Measurements from ENCODE around the gene PTBP1.
"Not testable (repeated sequence)": the region's sequence is repeated elsewhere in the genome, so short reads cannot be mapped to it uniquely, and the experiment has no call there.

The PTBP1 gene

DNA sequence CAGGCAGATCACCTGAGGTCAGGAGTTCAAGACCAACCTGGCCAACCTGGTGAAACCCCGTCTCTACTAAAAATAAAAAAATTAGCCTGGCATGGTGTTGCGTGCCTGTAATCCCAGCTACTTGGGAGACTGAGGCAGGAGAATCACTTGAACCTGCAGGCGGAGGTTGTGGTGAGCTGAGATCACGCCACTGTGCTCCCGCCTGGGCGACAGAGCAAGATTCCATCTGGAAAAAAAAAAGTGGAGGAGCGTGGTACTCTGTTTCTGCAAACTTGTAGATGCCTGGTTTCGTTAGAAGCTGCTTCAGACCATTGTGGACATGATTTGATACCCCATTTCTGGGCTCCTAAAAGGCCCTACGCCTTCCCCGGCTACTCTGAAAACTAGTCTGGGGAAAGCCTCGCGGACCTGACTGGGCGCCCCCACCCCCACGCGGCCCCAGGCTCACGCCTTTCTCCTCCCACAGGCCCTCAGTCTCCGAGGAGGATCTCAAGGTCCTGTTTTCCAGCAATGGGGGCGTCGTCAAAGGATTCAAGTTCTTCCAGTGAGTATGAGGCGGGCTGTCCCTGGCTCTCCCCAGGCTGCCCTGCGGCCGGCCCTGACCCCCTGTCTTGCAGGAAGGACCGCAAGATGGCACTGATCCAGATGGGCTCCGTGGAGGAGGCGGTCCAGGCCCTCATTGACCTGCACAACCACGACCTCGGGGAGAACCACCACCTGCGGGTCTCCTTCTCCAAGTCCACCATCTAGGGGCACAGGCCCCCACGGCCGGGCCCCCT, 13.0 kb downstream of the PTBP1 start:
- no peak for DNase-seq (ENCODE audit: low read depth, low spot score)

DNA sequence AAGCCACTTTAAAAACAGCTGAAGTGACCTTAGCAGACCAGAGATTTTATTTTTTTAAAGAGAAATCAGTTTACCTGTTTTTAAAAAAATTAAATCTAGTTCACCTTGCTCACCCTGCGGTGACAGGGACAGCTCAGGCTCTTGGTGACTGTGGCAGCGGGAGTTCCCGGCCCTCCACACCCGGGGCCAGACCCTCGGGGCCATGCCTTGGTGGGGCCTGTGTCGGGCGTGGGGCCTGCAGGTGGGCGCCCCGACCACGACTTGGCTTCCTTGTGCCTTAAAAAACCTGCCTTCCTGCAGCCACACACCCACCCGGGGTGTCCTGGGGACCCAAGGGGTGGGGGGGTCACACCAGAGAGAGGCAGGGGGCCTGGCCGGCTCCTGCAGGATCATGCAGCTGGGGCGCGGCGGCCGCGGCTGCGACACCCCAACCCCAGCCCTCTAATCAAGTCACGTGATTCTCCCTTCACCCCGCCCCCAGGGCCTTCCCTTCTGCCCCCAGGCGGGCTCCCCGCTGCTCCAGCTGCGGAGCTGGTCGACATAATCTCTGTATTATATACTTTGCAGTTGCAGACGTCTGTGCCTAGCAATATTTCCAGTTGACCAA, 13.7 kb downstream of the PTBP1 start:
- DNase-seq (ENCODE audit: low read depth, low spot score): no peak

DNA sequence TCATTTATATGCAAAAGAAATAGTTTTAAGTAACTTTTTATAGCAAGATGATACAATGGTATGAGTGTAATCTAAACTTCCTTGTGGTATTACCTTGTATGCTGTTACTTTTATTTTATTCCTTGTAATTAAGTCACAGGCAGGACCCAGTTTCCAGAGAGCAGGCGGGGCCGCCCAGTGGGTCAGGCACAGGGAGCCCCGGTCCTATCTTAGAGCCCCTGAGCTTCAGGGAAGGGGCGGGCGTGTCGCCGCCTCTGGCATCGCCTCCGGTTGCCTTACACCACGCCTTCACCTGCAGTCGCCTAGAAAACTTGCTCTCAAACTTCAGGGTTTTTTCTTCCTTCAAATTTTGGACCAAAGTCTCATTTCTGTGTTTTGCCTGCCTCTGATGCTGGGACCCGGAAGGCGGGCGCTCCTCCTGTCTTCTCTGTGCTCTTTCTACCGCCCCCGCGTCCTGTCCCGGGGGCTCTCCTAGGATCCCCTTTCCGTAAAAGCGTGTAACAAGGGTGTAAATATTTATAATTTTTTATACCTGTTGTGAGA, 14.3 kb downstream of the PTBP1 start:
- DNase-seq (ENCODE audit: low read depth, low spot score): no peak

DNA sequence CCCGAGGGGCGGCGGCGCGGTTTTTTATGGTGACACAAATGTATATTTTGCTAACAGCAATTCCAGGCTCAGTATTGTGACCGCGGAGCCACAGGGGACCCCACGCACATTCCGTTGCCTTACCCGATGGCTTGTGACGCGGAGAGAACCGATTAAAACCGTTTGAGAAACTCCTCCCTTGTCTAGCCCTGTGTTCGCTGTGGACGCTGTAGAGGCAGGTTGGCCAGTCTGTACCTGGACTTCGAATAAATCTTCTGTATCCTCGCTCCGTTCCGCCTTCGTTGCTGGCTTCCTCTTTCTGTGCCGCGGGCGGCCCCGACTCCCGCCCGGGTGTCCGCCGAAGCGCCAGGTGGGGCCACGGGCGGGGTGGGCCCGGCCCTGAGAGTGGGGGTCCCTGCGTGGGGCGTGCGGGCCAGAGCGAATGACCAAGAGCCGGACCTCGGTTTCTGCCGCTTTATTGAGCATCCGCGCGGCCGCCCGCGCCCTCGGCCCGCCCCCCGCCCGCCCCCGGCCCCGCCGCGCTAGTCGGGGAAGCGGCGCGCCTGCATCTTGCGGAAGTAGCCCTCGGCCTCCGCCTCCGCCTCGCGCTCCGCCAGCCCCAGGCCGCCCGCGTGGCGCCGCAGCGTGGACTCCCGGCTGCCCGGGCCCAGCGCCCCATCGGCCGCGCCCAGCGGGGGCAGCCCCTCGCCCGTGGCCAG, 14.9 kb downstream of the PTBP1 start:
- no peak for DNase-seq (ENCODE audit: low read depth, low spot score)

DNA sequence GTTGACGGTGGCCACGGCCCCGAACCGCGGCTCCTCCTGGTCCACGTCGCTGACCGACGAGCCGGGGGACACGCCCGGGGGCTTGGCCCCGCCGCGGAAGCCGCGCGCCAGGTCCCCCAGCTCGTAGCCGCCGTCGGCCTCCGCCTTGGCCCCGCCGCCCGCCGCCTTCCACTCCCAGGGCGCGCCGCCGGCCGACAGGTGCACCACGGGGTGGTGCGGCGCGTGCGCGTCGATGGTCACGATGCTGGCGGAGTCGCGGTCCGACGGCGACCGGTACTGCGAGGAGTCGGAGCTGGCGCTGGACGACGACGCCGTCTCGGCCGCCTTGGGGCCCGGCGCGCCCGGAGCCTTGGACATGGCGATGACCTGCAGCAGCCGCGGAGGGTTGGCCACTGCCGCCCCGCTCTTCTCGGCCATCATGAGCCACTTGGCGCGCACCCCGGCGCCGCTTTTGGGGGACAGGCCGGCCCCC, 15.5 kb downstream of the PTBP1 start:
- DNase-seq (ENCODE audit: low read depth, low spot score): no peak

DNA sequence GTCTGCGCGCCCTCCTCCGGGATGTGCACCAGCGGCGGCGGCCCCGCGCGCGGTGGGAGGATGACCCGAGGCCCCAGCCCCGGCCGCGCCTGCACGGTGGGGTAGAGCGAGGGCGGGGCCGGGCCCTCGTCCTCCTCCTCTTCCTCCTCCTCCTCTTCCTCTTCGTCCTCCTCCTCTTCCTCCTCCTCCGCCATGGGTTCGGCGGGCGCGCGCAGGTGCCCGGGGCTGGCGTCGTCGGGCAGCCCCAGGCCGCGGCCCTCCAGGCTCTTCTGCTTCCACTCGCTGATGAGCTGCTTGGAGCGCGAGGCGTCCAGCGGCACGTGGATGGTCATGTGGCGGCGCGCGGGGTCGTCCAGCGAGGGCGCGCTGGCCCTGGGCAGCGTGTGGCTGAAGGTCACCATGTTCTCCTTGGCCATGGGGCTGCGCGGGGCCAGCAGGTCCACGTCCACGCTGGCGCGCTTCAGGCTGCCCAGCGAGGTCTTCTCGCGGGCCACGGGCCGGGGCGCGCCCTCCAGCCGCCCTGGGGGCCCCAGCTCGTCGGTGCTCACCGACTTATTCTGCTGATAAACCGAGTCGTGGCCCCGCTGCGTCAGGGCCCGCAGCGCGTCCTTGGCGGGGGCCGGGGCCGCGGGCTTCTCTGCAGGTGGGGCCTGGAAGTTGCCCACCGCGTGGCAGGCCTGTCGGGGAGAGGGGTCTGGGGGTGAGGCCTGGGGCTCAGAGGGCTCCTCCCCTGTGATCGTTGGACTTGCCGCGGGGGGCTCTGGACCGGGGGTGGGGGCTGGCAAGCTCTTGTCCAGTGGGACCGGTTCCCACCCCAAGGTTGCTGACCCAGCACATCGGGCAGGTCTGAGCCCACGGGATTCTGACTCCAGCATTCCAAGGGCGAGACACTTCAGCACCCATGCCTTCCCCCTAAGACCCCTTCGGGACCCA, 16.2 kb downstream of the PTBP1 start:
- no peak for DNase-seq (ENCODE audit: low read depth, low spot score)

DNA sequence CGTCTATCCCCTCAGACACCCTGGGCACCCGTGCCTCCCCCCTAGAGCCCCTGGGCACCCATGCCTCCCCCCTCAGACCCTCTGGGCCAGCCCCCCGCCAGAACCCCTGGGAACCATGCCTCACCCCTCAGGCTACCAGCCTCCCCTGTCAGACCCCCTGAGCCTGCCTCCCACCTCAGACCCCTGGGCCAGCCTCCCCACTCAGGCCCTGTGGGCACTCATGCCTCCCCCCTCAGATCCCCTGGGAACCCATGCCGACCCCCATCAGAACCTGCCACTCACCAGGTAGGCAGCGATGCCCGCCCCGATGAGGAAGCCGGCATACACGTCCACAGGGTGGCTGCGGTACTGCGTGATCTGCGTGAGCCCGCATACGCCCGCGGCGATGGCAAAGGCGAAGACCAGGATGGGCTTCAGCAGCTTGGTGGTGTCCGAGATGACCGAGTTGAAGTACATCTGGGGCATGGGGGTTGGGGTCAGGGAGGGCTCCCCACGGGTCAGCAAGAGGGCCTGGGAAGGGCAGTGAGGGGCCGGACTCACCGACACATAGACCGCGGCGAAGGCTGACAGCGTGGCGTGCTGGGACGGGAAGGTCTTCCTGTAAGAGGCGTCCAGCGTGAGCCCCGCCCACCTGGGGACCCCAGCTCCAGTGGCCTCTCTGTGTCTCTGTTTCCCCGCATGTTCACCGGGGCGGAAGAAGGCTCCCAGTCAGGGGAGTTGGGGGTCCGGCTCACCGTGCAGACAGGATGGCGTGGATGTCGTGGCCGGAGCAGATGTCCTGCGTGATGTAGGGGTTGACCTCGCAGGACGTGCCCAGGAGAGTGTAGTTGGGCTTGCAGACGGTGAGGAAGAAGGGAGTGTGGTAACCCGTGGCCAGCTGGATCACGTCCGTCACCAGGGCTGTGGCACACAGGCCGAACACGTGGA, 17.2 kb downstream of the PTBP1 start:
- DNase-seq (ENCODE audit: low read depth, low spot score): no peak

DNA sequence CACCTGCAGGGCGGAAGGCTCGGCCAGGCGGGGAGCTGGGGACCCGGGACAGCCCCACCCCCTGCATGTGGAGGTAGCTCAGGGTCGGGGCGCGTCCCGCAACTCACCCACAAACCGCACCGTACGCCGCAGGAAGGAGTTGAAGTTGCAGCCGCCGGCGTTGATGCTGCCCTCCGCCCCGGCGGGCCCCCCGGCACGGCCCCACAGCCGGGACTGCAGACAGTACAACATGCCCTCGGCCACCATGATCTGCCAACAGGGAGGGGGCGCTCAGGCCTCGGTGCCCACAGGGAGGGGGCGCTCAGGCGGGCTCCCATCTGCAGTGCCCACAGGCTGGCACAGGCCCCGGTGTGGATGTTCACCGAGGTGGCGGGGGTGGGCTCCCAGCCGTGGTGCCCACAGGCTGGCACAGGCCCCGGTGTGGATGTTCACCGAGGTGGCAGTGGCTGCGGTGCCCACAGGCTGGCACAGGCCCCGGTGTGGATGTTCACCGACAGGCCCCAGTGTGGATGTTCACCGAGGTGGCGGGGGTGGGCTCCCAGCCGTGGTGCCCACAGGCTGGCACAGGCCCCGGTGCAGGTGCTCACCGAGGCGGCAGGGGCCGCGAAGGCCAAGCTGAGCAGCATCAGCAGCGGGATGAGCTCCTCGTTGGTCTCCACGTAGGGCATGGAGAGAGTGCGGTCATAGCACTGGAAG, 18.0 kb downstream of the PTBP1 start:
- no peak for DNase-seq (ENCODE audit: low read depth, low spot score)

DNA sequence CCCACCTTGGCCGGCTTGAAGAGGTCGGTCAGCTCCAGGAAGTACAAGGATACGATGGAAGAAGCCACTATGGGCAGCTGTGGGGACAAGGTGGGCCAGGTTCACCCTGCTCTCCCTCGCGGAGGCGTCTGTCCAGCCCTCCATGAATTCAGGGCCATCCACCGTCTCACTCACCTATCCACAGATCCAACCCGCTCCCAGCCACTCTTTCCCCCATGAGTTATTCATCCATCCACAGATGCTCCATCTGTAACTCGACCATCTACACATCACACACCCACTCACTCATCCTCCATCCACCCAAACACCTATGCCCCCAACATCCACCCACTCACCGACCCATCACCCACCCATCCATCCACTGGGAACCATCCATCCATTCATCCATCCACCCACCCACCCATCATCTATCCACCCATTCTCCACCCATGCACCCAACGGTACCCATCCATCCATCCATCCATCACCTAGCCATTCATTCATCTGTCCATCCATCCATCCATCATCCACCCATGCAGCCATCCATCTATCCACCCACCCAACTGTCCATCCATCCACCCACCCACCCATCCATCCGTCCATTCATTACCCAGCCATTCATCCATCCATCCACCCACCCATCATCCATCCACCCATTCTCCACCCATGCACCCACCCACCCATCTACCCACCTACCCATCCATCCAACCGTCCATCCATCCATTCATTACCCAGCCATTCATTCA, 18.7 kb downstream of the PTBP1 start:
- DNase-seq (ENCODE audit: low read depth, low spot score): no peak

DNA sequence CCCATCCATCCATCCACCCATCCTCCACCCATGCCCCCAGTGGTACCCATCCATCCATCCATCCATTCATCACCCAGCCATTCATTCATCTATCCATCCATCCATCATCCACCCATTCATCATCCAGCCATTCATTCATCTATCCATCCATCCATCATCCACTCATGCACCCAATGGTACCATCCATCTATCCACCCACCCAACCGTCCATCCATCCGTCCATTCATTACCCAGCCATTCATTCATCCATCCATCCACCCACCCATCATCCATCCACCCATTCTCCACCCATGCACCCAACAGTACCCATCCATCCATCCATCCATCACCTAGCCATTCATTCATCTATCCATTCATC, 19.2 kb downstream of the PTBP1 start:
- DNase-seq (ENCODE audit: low read depth, low spot score): no peak

DNA sequence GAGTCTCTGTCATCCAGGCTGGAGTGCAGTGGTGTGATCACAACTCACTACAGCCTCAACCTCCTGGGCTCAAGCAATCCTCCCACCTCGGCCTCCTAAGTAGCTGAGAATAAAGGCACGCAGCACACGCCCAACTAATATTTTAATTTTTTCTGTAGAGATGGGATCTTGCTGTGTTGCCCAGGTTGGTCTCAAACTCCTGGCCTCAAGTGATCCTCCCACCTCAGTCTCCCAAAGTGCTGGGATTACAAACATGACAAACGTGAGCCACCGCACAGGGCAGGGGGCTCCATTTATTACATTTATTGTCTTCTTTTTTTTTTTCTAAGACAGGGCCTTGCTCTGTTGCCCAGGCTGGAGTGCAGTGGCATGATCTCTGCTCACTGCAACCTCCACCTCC, 23.0 kb downstream of the PTBP1 start:
- DNase-seq (ENCODE audit: low read depth, low spot score): not testable (repeated sequence)

DNA sequence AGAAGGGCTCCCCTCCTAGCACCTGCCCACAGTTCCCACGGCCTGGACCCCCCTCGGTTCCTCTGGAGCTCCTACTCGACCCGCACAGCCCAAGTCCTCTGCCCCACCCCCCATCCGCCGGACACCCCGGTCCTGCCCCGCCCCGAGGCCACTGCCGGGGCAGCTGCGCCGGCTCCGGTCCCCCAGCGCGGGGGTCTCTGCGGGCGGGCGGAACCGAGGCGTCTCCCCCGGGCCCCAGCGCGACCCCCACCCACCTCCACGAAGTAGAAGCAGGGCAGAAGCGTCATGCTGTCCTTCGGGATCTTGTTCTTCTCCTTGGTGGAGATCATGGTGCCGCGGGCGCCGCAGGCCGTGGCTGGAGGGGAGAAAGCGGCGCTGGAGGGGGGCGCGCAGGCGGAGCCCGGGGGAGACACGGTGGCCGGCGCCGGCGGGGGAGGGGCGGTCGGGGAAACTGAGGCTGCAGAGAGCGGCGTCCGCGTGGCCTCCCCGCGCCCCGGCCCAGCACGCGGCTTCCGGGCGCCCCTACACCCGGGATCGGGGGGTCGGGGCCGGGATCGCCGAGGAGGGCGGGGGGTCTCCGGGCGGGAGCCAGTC, 24.1 kb downstream of the PTBP1 start:
- DNase-seq (ENCODE audit: low read depth, low spot score): no peak

DNA sequence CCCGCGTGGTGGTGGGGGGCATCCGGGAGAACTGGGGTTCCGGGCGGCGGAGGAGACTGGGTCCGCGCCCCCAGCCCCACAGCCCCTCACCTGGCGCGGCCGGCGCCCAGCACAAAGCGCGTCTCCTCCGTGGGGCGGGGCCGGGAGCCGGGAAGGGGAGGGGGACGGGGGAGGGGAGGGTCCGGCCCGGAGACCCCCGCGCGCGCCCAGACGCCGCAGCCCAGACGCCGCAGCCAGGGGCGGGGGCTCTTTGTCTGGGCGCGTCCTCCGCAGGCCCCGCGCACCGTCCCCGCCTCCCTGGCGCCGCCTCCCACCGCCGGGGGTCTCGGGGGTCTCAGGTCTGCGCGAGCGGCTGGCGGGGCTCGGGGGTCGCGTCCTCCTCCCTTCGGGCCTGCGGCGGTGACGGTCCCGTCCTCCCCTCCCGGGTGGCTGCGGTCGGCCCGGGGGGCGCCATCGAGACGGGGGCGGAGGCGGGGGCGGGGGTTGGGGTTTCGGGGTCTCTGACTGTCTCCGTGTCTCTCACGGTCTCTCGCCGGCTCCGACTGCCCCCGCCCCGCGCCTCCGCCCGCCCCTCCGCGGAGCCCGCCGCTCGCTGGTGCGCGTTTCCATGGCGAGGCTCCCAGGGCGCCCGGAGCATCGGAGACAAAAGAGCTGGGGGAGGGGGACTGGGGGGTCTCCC, 24.7 kb downstream of the PTBP1 start, which contains the start of gene PLPPR3:
TSS of gene PLPPR3 (minus strand) at position 131 of the 679 bp plus-strand sequence. CDS start 396 bp downstream, outside the sequence.
- no peak for DNase-seq (ENCODE audit: low read depth, low spot score)

DNA sequence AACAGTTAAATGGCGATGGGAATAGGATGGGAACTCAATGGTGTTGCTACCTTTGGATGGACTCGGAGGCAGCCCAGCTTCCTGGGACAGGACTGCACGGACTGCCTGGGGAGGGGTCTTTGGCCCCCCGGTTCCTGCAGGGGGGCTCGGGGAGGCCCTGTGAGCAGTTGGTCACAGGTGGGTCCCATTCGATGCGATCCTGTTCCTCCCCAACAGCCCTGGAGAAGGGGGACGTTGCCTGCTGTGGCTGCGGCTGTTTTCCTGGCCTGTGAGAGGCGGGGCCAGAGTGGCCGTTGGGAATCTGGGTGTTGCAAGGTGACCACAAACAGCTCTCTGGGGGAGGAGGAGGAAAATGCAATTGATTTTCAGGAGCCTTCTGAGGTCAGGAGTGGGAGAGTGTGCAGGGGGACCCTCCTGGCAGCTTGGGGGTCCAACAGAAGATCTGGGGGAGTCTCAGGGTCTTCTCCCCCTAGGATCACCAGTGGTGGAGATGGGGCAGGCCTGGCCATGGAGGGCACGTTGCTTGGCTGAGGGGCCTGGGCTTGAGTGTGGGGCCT, 26.4 kb downstream of the PTBP1 start:
- no peak for DNase-seq (ENCODE audit: low read depth, low spot score)

DNA sequence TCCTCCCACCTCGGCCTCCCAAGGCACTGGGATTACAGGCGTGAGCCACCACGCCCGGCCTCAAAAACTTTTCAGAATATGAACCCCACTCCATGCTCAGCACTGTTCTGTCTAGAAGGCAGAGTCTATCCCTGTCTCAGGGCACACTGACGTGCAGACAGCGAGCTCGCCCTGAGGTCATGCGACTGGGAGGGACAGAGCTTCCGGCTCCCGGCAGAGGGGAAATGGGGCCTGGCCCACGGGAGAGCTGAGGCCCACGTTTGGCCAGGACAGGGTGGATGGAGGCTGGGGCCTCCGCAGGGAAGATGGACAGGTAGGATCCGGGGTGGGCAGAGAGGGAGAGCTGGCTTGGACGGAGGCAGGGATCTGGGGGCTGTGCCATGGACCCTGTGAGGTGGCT, 27.6 kb downstream of the PTBP1 start:
- DNase-seq (ENCODE audit: low read depth, low spot score): no peak

DNA sequence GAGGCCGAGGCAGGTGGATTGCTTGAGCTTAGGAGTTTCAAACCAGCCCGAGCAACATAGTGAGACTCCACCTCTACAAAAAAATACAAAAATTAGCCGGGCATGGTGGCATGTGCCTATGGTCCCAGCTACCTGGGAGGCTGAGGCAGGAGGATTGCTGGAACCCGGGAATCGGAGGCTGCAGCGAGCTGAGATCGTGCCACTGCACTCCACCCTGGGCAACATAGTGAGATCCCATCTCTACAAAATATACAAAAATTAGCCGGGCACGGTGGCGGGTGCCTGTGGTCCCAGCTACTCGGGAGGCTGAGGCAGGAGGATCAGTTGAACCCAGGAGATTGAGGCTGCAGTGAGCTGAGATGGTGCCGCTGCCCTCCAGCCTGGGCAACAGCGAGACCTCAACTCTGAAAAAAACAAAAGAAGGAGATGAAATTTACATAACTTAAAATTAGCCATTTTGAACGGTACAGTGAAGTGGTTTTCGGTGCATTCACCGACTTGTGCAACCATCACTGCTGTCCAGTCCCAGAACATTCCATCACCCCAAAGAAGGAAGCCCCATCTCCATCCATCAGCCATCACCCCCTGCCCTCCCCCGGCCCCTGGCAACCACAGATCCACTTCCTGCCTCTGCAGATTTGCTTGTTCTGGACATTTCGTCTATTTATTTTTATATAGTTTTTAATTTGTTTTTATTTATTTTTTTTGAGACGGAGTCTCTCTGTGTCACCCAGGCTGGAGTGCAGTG, 28.8 kb downstream of the PTBP1 start:
- DNase-seq (ENCODE audit: low read depth, low spot score): no peak

DNA sequence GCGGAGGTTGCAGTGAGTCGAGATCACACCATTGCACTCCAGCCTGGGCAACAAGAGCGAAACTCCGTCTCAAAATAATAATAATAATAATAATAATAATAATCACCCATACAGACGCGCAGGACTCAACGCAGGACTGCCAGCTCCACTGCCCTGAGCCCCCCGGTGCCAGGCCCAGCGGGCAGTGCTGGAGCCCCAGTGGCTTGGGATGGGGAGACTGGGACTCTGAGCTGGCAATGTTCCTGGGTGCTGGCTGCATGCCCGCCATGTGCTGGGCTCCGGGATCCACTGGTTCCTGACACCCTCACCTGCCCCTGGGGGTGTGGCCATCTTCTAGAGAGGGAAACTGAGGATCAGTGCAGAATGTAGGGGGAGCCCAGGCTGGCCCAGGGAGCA, 30.1 kb downstream of the PTBP1 start:
- DNase-seq (ENCODE audit: low read depth, low spot score): no peak

Data from smooth muscle cell of the brain vasculature (primary cell).